ENCODE data around the gene TGFBR3. TPM values are rescaled to one million over a fixed set of nuclear protein-coding genes. Genes with fewer than 3 reads are reported as not detected.

TGFBR3 gene
- total RNA-seq, 1 donor from 2014 or later = 2.5 TPM

GRCh38 chr1:91706140-91706957 lies 179.6 kb downstream of the TGFBR3 start:
- no peak overlapping the region for H3K4me3 ChIP-seq (ENCODE audit: insufficient read depth, low read depth, low read length)
- no peak for TF ChIP-seq EZH2 (IDR thresholded peaks at IDR 0.05; ENCODE audit: insufficient read depth, low read length)
- TF ChIP-seq, protein P1, sequence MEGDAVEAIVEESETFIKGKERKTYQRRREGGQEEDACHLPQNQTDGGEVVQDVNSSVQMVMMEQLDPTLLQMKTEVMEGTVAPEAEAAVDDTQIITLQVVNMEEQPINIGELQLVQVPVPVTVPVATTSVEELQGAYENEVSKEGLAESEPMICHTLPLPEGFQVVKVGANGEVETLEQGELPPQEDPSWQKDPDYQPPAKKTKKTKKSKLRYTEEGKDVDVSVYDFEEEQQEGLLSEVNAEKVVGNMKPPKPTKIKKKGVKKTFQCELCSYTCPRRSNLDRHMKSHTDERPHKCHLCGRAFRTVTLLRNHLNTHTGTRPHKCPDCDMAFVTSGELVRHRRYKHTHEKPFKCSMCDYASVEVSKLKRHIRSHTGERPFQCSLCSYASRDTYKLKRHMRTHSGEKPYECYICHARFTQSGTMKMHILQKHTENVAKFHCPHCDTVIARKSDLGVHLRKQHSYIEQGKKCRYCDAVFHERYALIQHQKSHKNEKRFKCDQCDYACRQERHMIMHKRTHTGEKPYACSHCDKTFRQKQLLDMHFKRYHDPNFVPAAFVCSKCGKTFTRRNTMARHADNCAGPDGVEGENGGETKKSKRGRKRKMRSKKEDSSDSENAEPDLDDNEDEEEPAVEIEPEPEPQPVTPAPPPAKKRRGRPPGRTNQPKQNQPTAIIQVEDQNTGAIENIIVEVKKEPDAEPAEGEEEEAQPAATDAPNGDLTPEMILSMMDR (IDR thresholded peaks at IDR 0.05; ENCODE audit: insufficient read depth, low read depth, low read length) = no peak
- no peaks in the 10 kb centered on the region for H3K4me1 Mint-ChIP-seq (ENCODE audit: low read depth, unreplicated experiment)
- H3K27me3 ChIP-seq (ENCODE audit: insufficient read depth, low read length) = no peaks in the 10 kb centered on the region
- no peak overlapping the region for H3K27ac Mint-ChIP-seq (ENCODE audit: unreplicated experiment)
- DNase-seq (ENCODE audit: low read depth) (no peak), FAIRE-seq (no peak)
- no peaks in the 10 kb centered on the region for H3K36me3 ChIP-seq (ENCODE audit: insufficient read depth, low read length)
- H3K36me3 Mint-ChIP-seq (ENCODE audit: low read depth, unreplicated experiment) = peaks cover 2% of the 10 kb centered on the region
- H2AFZ ChIP-seq (ENCODE audit: low read depth, low read length) = no peak overlapping the region
- no peaks in the 10 kb centered on the region for H3K9me3 Mint-ChIP-seq (ENCODE audit: unreplicated experiment)
- peaks cover 6% of the 10 kb centered on the region for H3K27me3 Mint-ChIP-seq (ENCODE audit: low read depth, unreplicated experiment)
- H3K27ac ChIP-seq (ENCODE audit: low read depth, low read length) = no peak overlapping the region
- no peaks in the 10 kb centered on the region for H4K20me1 ChIP-seq (ENCODE audit: insufficient read depth, low read length)
- H3K4me1 ChIP-seq (ENCODE audit: insufficient read depth, low read length) = no peaks in the 10 kb centered on the region
- H3K79me2 ChIP-seq (ENCODE audit: insufficient read depth, low read length) = no peaks in the 10 kb centered on the region
- no peak overlapping the region for H3K9ac ChIP-seq (ENCODE audit: low read length)
- H3K9me3 ChIP-seq (ENCODE audit: insufficient read depth, low read depth, low read length) = no peaks in the 10 kb centered on the region
- no peak overlapping the region for H3K4me3 Mint-ChIP-seq (ENCODE audit: unreplicated experiment)
- H3K4me2 ChIP-seq (ENCODE audit: low read length) = no peak overlapping the region

GRCh38 chr1:91704746-91705145 lies 181.2 kb downstream of the TGFBR3 start:
- Histone ChIP-seq H3K27me3 (ENCODE audit: insufficient read depth, low read length) (no peaks in the 10 kb centered on the region), H3K27ac (ENCODE audit: low read depth, low read length) (no peak overlapping the region), H3K79me2 (ENCODE audit: insufficient read depth, low read length) (no peaks in the 10 kb centered on the region), H3K4me2 (ENCODE audit: low read length) (no peak overlapping the region), H3K4me3 (ENCODE audit: insufficient read depth, low read depth, low read length) (no peak overlapping the region), H3K9me3 (ENCODE audit: insufficient read depth, low read depth, low read length) (no peaks in the 10 kb centered on the region), H3K36me3 (ENCODE audit: insufficient read depth, low read length) (no peaks in the 10 kb centered on the region), H3K9ac (ENCODE audit: low read length) (no peak overlapping the region), H3K4me1 (ENCODE audit: insufficient read depth, low read length) (no peaks in the 10 kb centered on the region), H2AFZ (ENCODE audit: low read depth, low read length) (no peak overlapping the region), H4K20me1 (ENCODE audit: insufficient read depth, low read length) (no peaks in the 10 kb centered on the region)
- Mint-ChIP-seq H3K9me3 (ENCODE audit: unreplicated experiment) (no peaks in the 10 kb centered on the region), H3K27ac (ENCODE audit: unreplicated experiment) (no peak overlapping the region), H3K27me3 (ENCODE audit: low read depth, unreplicated experiment) (peaks cover 6% of the 10 kb centered on the region), H3K36me3 (ENCODE audit: low read depth, unreplicated experiment) (peaks cover 2% of the 10 kb centered on the region), H3K4me3 (ENCODE audit: unreplicated experiment) (no peak overlapping the region), H3K4me1 (ENCODE audit: low read depth, unreplicated experiment) (peaks cover 4% of the 10 kb centered on the region)
- no peak for TF ChIP-seq EZH2 (IDR thresholded peaks at IDR 0.05; ENCODE audit: insufficient read depth, low read length)
- TF ChIP-seq, protein P1 (IDR thresholded peaks at IDR 0.05; ENCODE audit: insufficient read depth, low read depth, low read length) = no peak
- DNase-seq (ENCODE audit: low read depth) (no peak), FAIRE-seq (no peak)

DNA sequence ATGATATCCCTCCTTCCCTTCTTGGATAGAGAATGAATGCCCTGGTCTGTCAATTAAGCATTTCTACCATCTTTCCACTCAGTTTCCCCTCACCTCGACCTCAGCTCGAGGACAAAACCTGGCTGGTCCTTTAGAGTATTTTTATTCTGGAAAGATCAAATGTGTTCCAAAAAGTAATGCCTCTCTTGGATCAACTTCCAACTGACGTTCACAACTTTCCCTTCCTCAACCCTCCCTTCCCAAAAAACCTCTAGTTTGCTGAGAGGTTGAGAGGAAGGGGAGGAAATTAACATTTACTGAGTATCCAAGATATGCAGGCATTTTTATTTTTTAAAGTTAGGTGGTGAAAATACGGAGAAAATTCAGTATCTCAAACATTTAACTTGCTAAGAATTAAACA lies 182.9 kb downstream of the TGFBR3 start:
- no peak for TF ChIP-seq EZH2 (IDR thresholded peaks at IDR 0.05; ENCODE audit: insufficient read depth, low read length)
- TF ChIP-seq, protein P1 (IDR thresholded peaks at IDR 0.05; ENCODE audit: insufficient read depth, low read depth, low read length) = no peak
- no peak overlapping the region for H3K27ac ChIP-seq (ENCODE audit: low read depth, low read length)
- H3K9me3 ChIP-seq (ENCODE audit: insufficient read depth, low read depth, low read length) = no peaks in the 10 kb centered on the region
- peaks cover 6% of the 10 kb centered on the region for H3K27me3 Mint-ChIP-seq (ENCODE audit: low read depth, unreplicated experiment)
- H3K9me3 Mint-ChIP-seq (ENCODE audit: unreplicated experiment) = no peaks in the 10 kb centered on the region
- DNase-seq (ENCODE audit: low read depth) = no peak
- H3K4me1 Mint-ChIP-seq (ENCODE audit: low read depth, unreplicated experiment) = peaks cover 4% of the 10 kb centered on the region
- H2AFZ ChIP-seq (ENCODE audit: low read depth, low read length) = no peak overlapping the region
- H3K36me3 ChIP-seq (ENCODE audit: insufficient read depth, low read length) = no peaks in the 10 kb centered on the region
- H3K4me1 ChIP-seq (ENCODE audit: insufficient read depth, low read length) = no peaks in the 10 kb centered on the region
- H3K27ac Mint-ChIP-seq (ENCODE audit: unreplicated experiment) = no peak overlapping the region
- H3K4me3 Mint-ChIP-seq (ENCODE audit: unreplicated experiment) = no peak overlapping the region
- no peaks in the 10 kb centered on the region for H3K79me2 ChIP-seq (ENCODE audit: insufficient read depth, low read length)
- H3K9ac ChIP-seq (ENCODE audit: low read length) = no peak overlapping the region
- no peak for FAIRE-seq
- no peak overlapping the region for H3K4me3 ChIP-seq (ENCODE audit: insufficient read depth, low read depth, low read length)
- H3K27me3 ChIP-seq (ENCODE audit: insufficient read depth, low read length) = no peaks in the 10 kb centered on the region
- H3K36me3 Mint-ChIP-seq (ENCODE audit: low read depth, unreplicated experiment) = peaks cover 2% of the 10 kb centered on the region
- H4K20me1 ChIP-seq (ENCODE audit: insufficient read depth, low read length) = no peaks in the 10 kb centered on the region
- no peak overlapping the region for H3K4me2 ChIP-seq (ENCODE audit: low read length)

Data from astrocyte (in vitro differentiated cells and primary cell).